Trophoblast cell (in vitro differentiated cells and primary cell): ENCODE data around the gene OAF.

Experiments used
- DNase-seq, 2 donors: peaks; one replicate each; pipeline ENCODE4 v3.0.0-alpha.2; 2016
- H2AFZ ChIP-seq: 2 replicates; pipeline ENCODE4 v1.6.1; 2013; ENCODE audit warnings: low read length, moderate library complexity, mild to moderate bottlenecking; ENCODE audit not compliant: insufficient read depth, poor library complexity
- H2AK5ac ChIP-seq: 2 replicates; pipeline ENCODE4 v1.6.1; 2013; ENCODE audit warnings: mild to moderate bottlenecking, low read length
- H2BK120ac ChIP-seq: 2 replicates; pipeline ENCODE4 v1.6.1; 2013; ENCODE audit warnings: low read length, mild to moderate bottlenecking, moderate library complexity; ENCODE audit not compliant: insufficient read depth, poor library complexity
- H2BK12ac ChIP-seq: 2 replicates; pipeline ENCODE4 v1.6.1; 2013; ENCODE audit warnings: mild to moderate bottlenecking, low read length, moderate library complexity
- H2BK5ac ChIP-seq: 2 replicates; pipeline ENCODE4 v1.6.1; 2013; ENCODE audit warnings: low read length, low read depth, moderate library complexity, mild to moderate bottlenecking; ENCODE audit not compliant: poor library complexity
- H3K14ac ChIP-seq: 2 replicates; pipeline ENCODE4 v1.6.1; 2013; ENCODE audit warnings: mild to moderate bottlenecking, low read length
- H3K18ac ChIP-seq: 2 replicates; pipeline ENCODE4 v1.6.1; 2013; ENCODE audit warnings: mild to moderate bottlenecking, low read length
- H3K23ac ChIP-seq: 2 replicates; pipeline ENCODE4 v1.6.1; 2013; ENCODE audit warnings: low read length
- H3K27ac ChIP-seq: 2 replicates; pipeline ENCODE4 v1.5.1; 2013; ENCODE audit warnings: low read depth, mild to moderate bottlenecking, inconsistent platforms, low read length, moderate library complexity
- H3K27me3 ChIP-seq: 2 replicates; pipeline ENCODE4 v1.6.1; 2013; ENCODE audit warnings: inconsistent platforms, mild to moderate bottlenecking, low read length, moderate library complexity; ENCODE audit not compliant: insufficient read depth
- H3K36me3 ChIP-seq, 2 experiments: 1 replicate in 1 of 2; 2 replicates in 1 of 2; pipeline ENCODE4 v1.6.1; 2013; ENCODE audit warnings: low read length in 2 of 2, mild to moderate bottlenecking in 2 of 2, moderate library complexity in 1 of 2; ENCODE audit not compliant: insufficient read depth in 2 of 2, control insufficient read depth in 1 of 2
- H3K4ac ChIP-seq: 2 replicates; pipeline ENCODE4 v1.6.1; 2013; ENCODE audit warnings: low read depth, mild to moderate bottlenecking, low read length, moderate library complexity
- H3K4me1 ChIP-seq, 2 experiments: 1 replicate in 1 of 2; 2 replicates in 1 of 2; pipeline ENCODE4 v1.6.1; 2013; ENCODE audit warnings: low read length in 2 of 2, mild to moderate bottlenecking in 2 of 2, moderate library complexity in 1 of 2; ENCODE audit not compliant: insufficient read depth in 2 of 2, control insufficient read depth in 1 of 2
- H3K4me2 ChIP-seq: 2 replicates; pipeline ENCODE4 v1.6.1; 2013; ENCODE audit warnings: inconsistent platforms, mild to moderate bottlenecking, low read length, moderate library complexity
- H3K4me3 ChIP-seq: 2 replicates; pipeline ENCODE4 v1.5.1; 2013; ENCODE audit warnings: mild to moderate bottlenecking, low read depth, low read length, inconsistent platforms
- H3K79me1 ChIP-seq: one replicate; pipeline ENCODE4 v1.6.1; 2013; ENCODE audit warnings: low read length
- H3K79me2 ChIP-seq: 2 replicates; pipeline ENCODE4 v1.6.1; 2013; ENCODE audit warnings: low read length, mild to moderate bottlenecking; ENCODE audit not compliant: control insufficient read depth, insufficient read depth, poor library complexity
- H3K9ac ChIP-seq: 2 replicates; pipeline ENCODE4 v1.6.1; 2013; ENCODE audit warnings: mild to moderate bottlenecking, low read length
- H3K9me3 ChIP-seq: 2 replicates; pipeline ENCODE4 v1.6.1; 2013; ENCODE audit warnings: low read depth, mild to moderate bottlenecking, control low read depth, inconsistent platforms, low read length; ENCODE audit not compliant: insufficient read depth
- H4K12ac ChIP-seq: 2 replicates; pipeline ENCODE4 v1.6.1; 2013; ENCODE audit warnings: low read depth, mild to moderate bottlenecking, low read length, moderate library complexity
- H4K8ac ChIP-seq: 2 replicates; pipeline ENCODE4 v1.6.1; 2013; ENCODE audit warnings: low read depth, mild to moderate bottlenecking, low read length, moderate library complexity
- H4K91ac ChIP-seq: one replicate; pipeline ENCODE4 v1.6.1; 2013; ENCODE audit warnings: low read depth, mild to moderate bottlenecking, low read length, moderate library complexity
- whole genome bisulfite sequencing: extraction: QIAGEN DNeasy Blood & Tissue Kit; methylation state at CpG from one replicate; pipeline ENCODE4 v1.1.7; 2013; ENCODE audit warnings: missing lambda C conversion rate; ENCODE audit not compliant: insufficient read length, insufficient coverage; ENCODE audit errors: extremely low coverage; 5-methylcytosine and 5-hydroxymethylcytosine counted together

The OAF gene

GRCh38 chr11:120173807-120174206, 37.0 kb upstream of the OAF start:
- Histone ChIP-seq H2AK5ac (no peak overlapping the region), H4K91ac (no peak overlapping the region), H3K18ac (no peak overlapping the region), H3K4me1 (peaks cover 0 to 2% of the 10 kb centered on the region in 2 experiments), H3K79me1 (no peaks in the 10 kb centered on the region), H3K9ac (no peak overlapping the region), H3K23ac (no peak overlapping the region), H3K9me3 (no peaks in the 10 kb centered on the region), H3K36me3 (no peaks in the 10 kb centered on the region), H3K4ac (no peak overlapping the region), H3K27ac (no peak overlapping the region), H3K27me3 (no peaks in the 10 kb centered on the region), H4K12ac (no peak overlapping the region), H3K14ac (no peak overlapping the region), H3K4me2 (no peak overlapping the region), H3K4me3 (no peak overlapping the region), H2BK120ac (no peak overlapping the region), H2AFZ (no peak overlapping the region), H2BK12ac (no peak overlapping the region), H3K79me2 (no peaks in the 10 kb centered on the region), H2BK5ac (no peak overlapping the region), H4K8ac (no peak overlapping the region)
- no peak for DNase-seq
- no CpG with 5 or more reads among the region's 5 CpGs for WGBS

DNA sequence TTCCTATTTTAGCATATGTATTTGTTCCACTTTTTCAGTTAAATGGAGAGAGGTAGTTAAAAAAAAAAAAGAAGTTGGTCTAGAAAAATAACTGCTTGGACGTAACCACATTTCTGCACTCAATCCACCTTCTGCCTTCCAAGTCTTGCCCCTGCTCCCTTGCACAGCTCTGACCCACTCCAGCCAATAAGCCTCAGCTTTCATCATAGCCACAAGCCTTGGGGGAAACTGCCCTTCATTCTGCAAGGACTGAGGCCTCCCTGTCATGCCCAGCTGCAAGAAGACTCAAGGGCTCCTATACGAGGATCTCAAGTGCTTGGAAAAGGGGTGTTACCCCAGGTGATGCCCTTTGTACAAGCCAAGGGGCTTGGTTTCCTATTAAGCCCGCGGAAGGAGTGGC, 36.0 kb upstream of the OAF start:
- Histone ChIP-seq H4K12ac (no peak overlapping the region), H4K91ac (no peak overlapping the region), H2BK120ac (no peak overlapping the region), H3K79me1 (no peaks in the 10 kb centered on the region), H3K4me3 (no peak overlapping the region), H3K23ac (no peak overlapping the region), H3K14ac (no peak overlapping the region), H3K4me1 (no peaks in the 10 kb centered on the region), H3K79me2 (no peaks in the 10 kb centered on the region), H3K27me3 (no peaks in the 10 kb centered on the region), H3K4ac (no peak overlapping the region), H3K27ac (no peak overlapping the region), H3K18ac (no peak overlapping the region), H3K9ac (no peak overlapping the region), H3K9me3 (no peaks in the 10 kb centered on the region), H2AK5ac (no peak overlapping the region), H2AFZ (no peak overlapping the region), H3K4me2 (no peak overlapping the region), H3K36me3 (no peaks in the 10 kb centered on the region), H2BK12ac (no peak overlapping the region), H2BK5ac (no peak overlapping the region), H4K8ac (no peak overlapping the region)
- no CpG with 5 or more reads among the region's 4 CpGs for WGBS
- no peak for DNase-seq

GRCh38 chr11:120178561-120179056, 32.2 kb upstream of the OAF start:
- Histone ChIP-seq H3K79me2 (no peaks in the 10 kb centered on the region), H2BK5ac (no peak overlapping the region), H3K9me3 (no peaks in the 10 kb centered on the region), H4K8ac (no peak overlapping the region), H2AFZ (no peak overlapping the region), H3K27me3 (no peaks in the 10 kb centered on the region), H2AK5ac (no peak overlapping the region), H3K18ac (no peak overlapping the region), H3K4me3 (no peak overlapping the region), H3K14ac (no peak overlapping the region), H3K4ac (no peak overlapping the region), H3K4me1 (peaks cover 5 to 9% of the 10 kb centered on the region in 2 experiments), H2BK12ac (no peak overlapping the region), H3K79me1 (no peaks in the 10 kb centered on the region), H4K91ac (no peak overlapping the region), H4K12ac (no peak overlapping the region), H3K23ac (no peak overlapping the region), H3K27ac (no peak overlapping the region), H3K4me2 (no peak overlapping the region), H2BK120ac (no peak overlapping the region), H3K36me3 (no peaks in the 10 kb centered on the region), H3K9ac (no peak overlapping the region)
- DNase-seq: no peak
- WGBS: no CpG with 5 or more reads among the region's 5 CpGs

GRCh38 chr11:120179057-120179672, 31.7 kb upstream of the OAF start:
- no peak overlapping the region for H3K9ac ChIP-seq
- no peaks in the 10 kb centered on the region for H3K79me2 ChIP-seq
- no peak overlapping the region for H2BK12ac ChIP-seq
- no peak overlapping the region for H3K4me3 ChIP-seq
- peaks cover 5 to 9% of the 10 kb centered on the region in 2 experiments for H3K4me1 ChIP-seq
- no peak overlapping the region for H3K4me2 ChIP-seq
- no peak overlapping the region for H2AK5ac ChIP-seq
- no peaks in the 10 kb centered on the region for H3K79me1 ChIP-seq
- H3K36me3 ChIP-seq: no peaks in the 10 kb centered on the region
- no peak for DNase-seq
- no peak overlapping the region for H2BK5ac ChIP-seq
- no peak overlapping the region for H3K14ac ChIP-seq
- no peak overlapping the region for H3K18ac ChIP-seq
- no peak overlapping the region for H3K4ac ChIP-seq
- H4K12ac ChIP-seq: no peak overlapping the region
- H3K9me3 ChIP-seq: no peaks in the 10 kb centered on the region
- H4K91ac ChIP-seq: no peak overlapping the region
- 100% methylated on average over 1 of the region's 10 CpGs for WGBS
- no peak overlapping the region for H2BK120ac ChIP-seq
- no peak overlapping the region for H3K23ac ChIP-seq
- H2AFZ ChIP-seq: no peak overlapping the region
- H3K27ac ChIP-seq: no peak overlapping the region
- H4K8ac ChIP-seq: no peak overlapping the region
- H3K27me3 ChIP-seq: no peaks in the 10 kb centered on the region
